Suprapubic skin (tissue), 4 donors: Measurements from ENCODE around the gene STAT6. TPM values are rescaled to one million over a fixed set of nuclear protein-coding genes. Genes with fewer than 3 reads are reported as not detected.

Source experiments
- DNase-seq, 2 donors: peaks; one replicate each; pipeline ENCODE4 v3.0.0-alpha.2; 2019; ENCODE audit warnings: low spot score in 2 of 2
- H3K27ac ChIP-seq: fragments of 200-600 bp; sonication (generic); one replicate; pipeline ENCODE4 v1.5.1; 2019
- H3K27me3 ChIP-seq: fragments of 200-600 bp; sonication (generic); one replicate; pipeline ENCODE4 v1.5.1; 2019
- H3K36me3 ChIP-seq: fragments of 200-600 bp; sonication (generic); one replicate; pipeline ENCODE4 v1.5.1; 2019
- H3K4me1 ChIP-seq: fragments of 200-600 bp; sonication (generic); one replicate; pipeline ENCODE4 v1.5.1; 2019
- H3K4me3 ChIP-seq: fragments of 200-600 bp; sonication (generic); one replicate; pipeline ENCODE4 v1.5.1; 2019; ENCODE audit warnings: mild to moderate bottlenecking
- H3K9me3 ChIP-seq: fragments of 200-600 bp; sonication (generic); one replicate; pipeline ENCODE4 v1.5.1; 2019
- CTCF ChIP-seq, 2 donors: fragments of 200-600 bp in 1 of 2; fragments of 450-650 bp in 1 of 2; sonication (generic) in 1 of 2; IDR thresholded peaks; one replicate each; pipeline ENCODE4 v1.5.1; 2016 to 2019; ENCODE audit warnings: antibody characterized with exemption in 2 of 2, mild to moderate bottlenecking in 1 of 2, moderate library complexity in 1 of 2
- EP300 ChIP-seq: sonication (generic); formaldehyde crosslinking; IDR thresholded peaks from one replicate; pipeline ENCODE4 v1.6.1; 2017; ENCODE audit warnings: antibody characterized with exemption
- POLR2A ChIP-seq, 2 donors: fragments of 450-650 bp; IDR thresholded peaks; one replicate each; pipeline ENCODE4 v1.6.1; 2017; ENCODE audit warnings: antibody characterized with exemption in 2 of 2, mild to moderate bottlenecking in 2 of 2, moderate library complexity in 2 of 2
- POLR2AphosphoS5 ChIP-seq, 3 donors: sonication (generic); formaldehyde crosslinking; IDR thresholded peaks; one replicate each; pipeline ENCODE4 v1.6.1; 2017; ENCODE audit warnings: antibody characterized with exemption in 3 of 3
- WGBS: methylation state at CpG from one replicate; pipeline ENCODE4 v1.1.5; 2018; 5-methylcytosine and 5-hydroxymethylcytosine counted together
- total RNA-seq, 4 donors: library from RNA; depleted of rRNA; stranded (reverse); fragments of >200 nt; gene quantifications; one replicate each; pipeline ENCODE4 v1.1.0, GENCODE V29; 2016

Gene STAT6
- total RNA-seq, 4 donors from 2014 or later: 140 to 348 (median 183) TPM

DNA sequence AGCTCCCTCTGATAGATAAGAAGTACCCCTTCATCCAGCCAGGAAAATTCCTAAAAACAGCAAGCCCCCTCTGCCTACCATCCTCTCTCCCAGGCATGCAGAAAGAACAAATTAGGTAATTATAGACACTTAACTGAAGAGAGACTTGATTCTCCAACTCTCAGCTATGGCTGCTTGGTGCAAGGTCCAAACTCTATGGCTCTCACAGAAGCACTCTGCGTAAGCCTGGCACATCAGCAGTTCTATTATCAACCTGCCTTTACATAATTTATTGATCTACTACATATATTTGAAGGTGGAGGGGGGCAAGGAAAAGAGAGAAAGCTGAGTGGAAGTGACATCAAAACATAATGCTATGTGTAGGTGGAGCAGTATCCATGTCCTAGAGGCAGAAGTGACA, 60.2 kb downstream of the STAT6 start:
- H3K4me3 ChIP-seq: no peak overlapping the region
- no peak overlapping the region for H3K27ac ChIP-seq
- 100% methylated on average over 1 of the region's 1 CpG for WGBS
- no peak for DNase-seq
- H3K27me3 ChIP-seq: no peaks in the 10 kb centered on the region
- TF ChIP-seq CTCF (IDR thresholded peaks at IDR 0.05): no peak
- TF ChIP-seq POLR2AphosphoS5 (IDR thresholded peaks at IDR 0.05): no peak
- no peak for TF ChIP-seq POLR2A (IDR thresholded peaks at IDR 0.05)
- TF ChIP-seq EP300: no peak
- H3K9me3 ChIP-seq: no peaks in the 10 kb centered on the region
- H3K4me1 ChIP-seq: no peaks in the 10 kb centered on the region
- H3K36me3 ChIP-seq: no peaks in the 10 kb centered on the region

GRCh38 chr12:57049890-57050289, 61.3 kb downstream of the STAT6 start, which contains the start of gene MYO1A:
Gene MYO1A (minus strand): TSS chr12:57050129. CDS start chr12:57048323, 1,806 bp downstream.
- Histone ChIP-seq H3K27me3 (no peaks in the 10 kb centered on the region), H3K4me3 (no peak within 1 kb of the TSS), H3K9me3 (no peaks in the 10 kb centered on the region), H3K36me3 (no peaks in the 10 kb centered on the region), H3K4me1 (no peaks in the 10 kb centered on the region), H3K27ac (no peak within 1 kb of the TSS)
- TF ChIP-seq EP300: no peak
- TF ChIP-seq POLR2AphosphoS5 (IDR thresholded peaks at IDR 0.05): no peak
- TF ChIP-seq POLR2A (IDR thresholded peaks at IDR 0.05): no peak
- TF ChIP-seq CTCF (IDR thresholded peaks at IDR 0.05): no peak
- 46% methylated on average over 2 of the region's 2 CpGs for WGBS
- no peak for DNase-seq

GRCh38 chr12:57049119-57049446, 62.1 kb downstream of the STAT6 start:
- WGBS: 70% methylated on average over 4 of the region's 4 CpGs
- no peak overlapping the region for H3K4me3 ChIP-seq
- H3K27ac ChIP-seq: no peak overlapping the region
- H3K27me3 ChIP-seq: no peaks in the 10 kb centered on the region
- no peaks in the 10 kb centered on the region for H3K9me3 ChIP-seq
- H3K4me1 ChIP-seq: no peaks in the 10 kb centered on the region
- no peak for TF ChIP-seq POLR2AphosphoS5 (IDR thresholded peaks at IDR 0.05)
- TF ChIP-seq EP300: no peak
- TF ChIP-seq CTCF (IDR thresholded peaks at IDR 0.05): no peak
- no peak for TF ChIP-seq POLR2A (IDR thresholded peaks at IDR 0.05)
- H3K36me3 ChIP-seq: no peaks in the 10 kb centered on the region
- DNase-seq: no peak

DNA sequence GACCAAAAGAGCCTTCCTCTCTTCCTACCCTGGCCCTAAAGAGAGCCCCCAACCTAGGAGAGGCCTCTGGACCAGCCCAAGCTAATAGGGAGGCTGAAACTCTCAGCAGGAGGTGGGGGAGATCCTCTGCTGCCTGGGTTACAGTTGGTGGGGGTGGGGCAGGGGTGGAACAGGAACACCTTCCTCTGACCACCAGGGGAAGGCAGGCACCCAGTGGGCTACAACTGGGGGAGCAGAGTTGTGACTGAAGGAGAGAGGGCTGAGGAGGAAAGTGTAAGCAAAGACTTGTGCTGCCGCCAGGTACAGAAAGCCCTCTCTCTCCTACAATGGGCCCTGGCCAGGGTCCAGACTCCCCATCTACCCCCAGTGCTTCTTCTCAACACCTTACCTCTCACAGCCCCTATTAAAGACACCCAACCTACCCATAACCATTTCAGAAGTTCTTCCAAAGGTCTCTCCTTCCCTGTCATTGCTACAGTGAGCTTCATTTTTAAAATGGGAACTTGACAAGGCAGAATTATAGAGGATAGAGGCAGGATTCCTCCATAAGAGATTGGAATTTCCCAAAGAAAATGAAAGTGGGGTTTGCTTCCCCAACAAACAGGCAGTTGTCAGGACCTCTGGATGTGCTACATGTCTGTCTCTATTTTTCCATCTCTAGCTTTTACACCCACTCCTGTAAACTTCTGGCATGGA, 62.6 kb downstream of the STAT6 start:
- no peak overlapping the region for H3K27ac ChIP-seq
- no peaks in the 10 kb centered on the region for H3K9me3 ChIP-seq
- no peaks in the 10 kb centered on the region for H3K36me3 ChIP-seq
- TF ChIP-seq EP300 (no peak), POLR2A (IDR thresholded peaks at IDR 0.05) (no peak), POLR2AphosphoS5 (IDR thresholded peaks at IDR 0.05) (no peak), CTCF (IDR thresholded peaks at IDR 0.05) (no peak)
- DNase-seq: no peak
- 92% methylated on average over 1 of the region's 1 CpG for WGBS
- no peaks in the 10 kb centered on the region for H3K4me1 ChIP-seq
- H3K4me3 ChIP-seq: no peak overlapping the region
- H3K27me3 ChIP-seq: no peaks in the 10 kb centered on the region

DNA sequence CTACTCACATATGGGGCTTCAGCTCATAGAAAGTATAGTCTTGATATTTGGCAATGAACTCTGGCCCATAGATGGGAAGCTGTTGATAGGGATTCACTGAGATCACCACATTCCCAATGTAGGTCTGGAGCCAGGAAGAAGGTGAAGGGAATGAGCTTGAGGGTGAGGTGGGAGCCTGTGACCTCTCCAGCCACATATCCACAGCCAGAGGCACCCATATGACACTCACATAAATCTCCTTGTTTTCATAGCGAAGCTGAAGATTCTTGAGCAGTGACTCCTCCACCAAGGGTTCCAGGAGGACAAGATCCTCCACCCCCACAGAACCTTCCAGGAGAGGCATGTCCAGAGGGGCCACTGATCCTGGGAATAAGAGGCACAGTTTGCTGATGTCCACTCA, 63.2 kb downstream of the STAT6 start:
- DNase-seq: no peak
- Histone ChIP-seq H3K36me3 (no peaks in the 10 kb centered on the region), H3K4me1 (no peaks in the 10 kb centered on the region), H3K9me3 (no peaks in the 10 kb centered on the region), H3K27ac (no peak overlapping the region), H3K4me3 (no peak overlapping the region), H3K27me3 (peaks cover 2% of the 10 kb centered on the region)
- TF ChIP-seq POLR2AphosphoS5 (IDR thresholded peaks at IDR 0.05): no peak
- no peak for TF ChIP-seq EP300
- no peak for TF ChIP-seq POLR2A (IDR thresholded peaks at IDR 0.05)
- no peak for TF ChIP-seq CTCF (IDR thresholded peaks at IDR 0.05)
- WGBS: 91% methylated on average over 1 of the region's 1 CpG
